ENCODE measurements around the gene SLC7A8.
"Not testable (repeated sequence)": the region's sequence is repeated elsewhere in the genome, so short reads cannot be mapped to it uniquely, and the experiment has no call there.

- not testable (repeated sequence) for TF ChIP-seq CTCF, POLR2A, EP300 (IDR thresholded peaks at IDR 0.05)
Measured at GRCh38 chr14:23224958-23225357, 41.5 kb upstream of the SLC7A8 start.
